GM21528 (cell line): Measurements from ENCODE around the gene ARRDC4.
"Not testable (repeated sequence)": the region's sequence is repeated elsewhere in the genome, so short reads cannot be mapped to it uniquely, and the experiment has no call there.

Source experiments
- ATAC-seq: cut with Tn5 transposase; IDR thresholded peaks from one replicate; pipeline ENCODE4 v1.9.1; 2021; ENCODE audit warnings: mild to moderate bottlenecking, moderate library complexity; ENCODE audit not compliant: unreplicated experiment, low FRiP score

ARRDC4 gene

GRCh38 chr15:97963779-97964178 is 3.3 kb downstream of the ARRDC4 start:
- no peak for ATAC-seq

DNA sequence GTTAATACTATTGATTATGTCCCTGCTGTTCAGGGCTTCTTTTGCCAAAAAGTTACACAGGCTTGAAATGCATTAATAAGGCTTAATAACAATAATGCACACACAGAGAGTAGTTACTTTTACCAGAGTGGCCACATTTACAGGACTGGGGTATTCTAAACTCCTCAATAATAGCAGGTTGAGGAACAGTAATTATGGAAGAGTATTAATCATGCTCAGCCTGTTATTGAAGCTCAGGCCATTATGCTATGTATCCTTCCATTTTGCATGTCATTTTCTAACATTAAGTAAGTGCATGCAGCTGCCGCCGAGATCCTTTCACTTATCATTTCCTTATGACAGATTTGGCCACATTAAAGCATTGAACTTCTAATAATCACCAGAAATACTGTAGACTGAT is 5.7 kb downstream of the ARRDC4 start:
- no peak for ATAC-seq

DNA sequence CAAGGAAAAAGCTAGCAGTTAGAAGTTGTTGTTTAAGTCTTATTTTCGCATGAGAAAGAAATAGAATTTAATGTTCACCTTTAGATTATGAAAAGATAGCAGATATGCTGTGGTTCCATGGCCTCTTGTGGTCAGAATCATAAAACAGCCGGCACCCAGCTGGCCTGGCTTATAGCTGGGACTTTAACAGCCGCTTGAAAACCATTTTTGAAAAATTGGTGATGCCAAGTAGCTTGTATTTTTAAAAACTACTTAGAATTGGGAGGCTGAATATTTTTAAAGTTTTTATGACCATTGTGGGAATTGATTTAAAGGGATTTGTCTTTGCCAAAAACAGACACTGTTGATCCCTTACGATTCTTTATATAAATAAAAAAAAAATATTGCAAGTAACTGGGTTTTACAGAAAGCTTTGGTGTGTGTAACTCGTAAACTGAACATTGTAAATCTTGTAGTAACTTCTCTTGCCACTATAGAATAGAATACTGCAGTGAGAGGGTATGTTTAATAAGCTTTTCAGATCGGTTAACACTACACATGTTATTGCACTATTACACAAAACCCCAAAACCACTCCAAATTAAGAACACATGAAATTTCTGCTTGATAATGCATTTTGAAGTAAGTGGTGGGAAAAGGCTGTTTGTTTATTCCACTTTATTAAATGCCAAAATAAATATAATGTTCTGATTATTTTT is 6.6 kb downstream of the ARRDC4 start:
- no peak for ATAC-seq

DNA sequence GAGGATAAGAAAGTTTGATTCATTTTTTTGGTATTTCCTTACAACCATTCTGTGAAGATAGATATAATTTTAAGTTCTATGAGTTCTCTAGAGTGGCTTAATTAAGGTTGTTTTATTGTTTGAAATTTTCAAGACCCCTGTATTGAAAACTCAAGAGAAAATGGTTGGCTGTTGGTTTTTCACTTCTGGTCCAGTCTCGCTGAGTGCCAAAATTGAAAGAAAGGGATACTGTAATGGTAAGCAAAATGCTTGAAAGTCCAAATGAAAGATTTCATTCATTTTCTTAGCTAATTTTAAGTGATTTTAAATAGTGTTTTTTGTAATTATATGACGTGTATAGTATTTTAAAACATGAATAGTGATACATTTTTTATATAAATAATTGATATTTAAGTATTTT is 7.4 kb downstream of the ARRDC4 start:
- no peak for ATAC-seq

DNA sequence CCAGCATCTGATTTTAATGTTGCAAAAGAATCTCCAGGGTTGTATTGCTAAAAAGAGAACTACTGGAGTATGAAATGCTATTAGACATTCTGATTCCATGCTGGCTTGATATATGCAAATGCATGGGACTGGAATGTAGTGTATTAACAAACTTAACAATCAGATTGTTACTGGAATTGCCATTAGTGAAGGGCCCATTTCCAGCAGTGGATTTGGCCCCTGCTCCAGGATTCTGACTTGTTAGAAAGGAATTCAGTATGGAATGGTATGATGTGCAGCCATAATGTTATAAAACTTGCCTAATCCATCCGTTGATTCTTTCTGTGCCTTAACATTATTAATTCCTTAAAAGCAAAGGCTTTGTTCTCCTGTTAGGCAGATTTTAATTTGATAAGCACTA is 7.9 kb downstream of the ARRDC4 start:
- ATAC-seq = no peak

DNA sequence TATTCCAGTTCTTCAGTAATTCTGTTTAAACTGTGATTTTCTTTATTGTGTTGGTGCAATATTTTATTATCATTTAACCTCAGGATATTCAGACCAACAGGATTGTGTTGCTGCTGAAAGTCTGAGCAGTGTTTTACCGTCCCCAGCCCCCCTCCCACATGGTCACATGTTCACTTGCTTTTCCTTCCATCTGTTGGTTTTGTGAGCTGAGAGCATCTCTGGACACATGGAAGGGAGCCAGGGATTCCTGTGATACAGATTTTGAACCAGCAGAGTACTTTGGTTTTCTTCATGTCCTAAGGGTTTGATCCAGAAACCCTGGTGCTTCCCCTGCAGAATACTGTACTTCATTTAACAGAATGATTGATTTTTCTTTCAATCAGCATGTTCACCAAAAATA is 11.9 kb downstream of the ARRDC4 start:
- ATAC-seq = no peak

GRCh38 chr15:97976129-97976528 is 15.6 kb downstream of the ARRDC4 start:
- no peak for ATAC-seq

GRCh38 chr15:97976766-97977503 is 16.4 kb downstream of the ARRDC4 start:
- ATAC-seq = no peak

DNA sequence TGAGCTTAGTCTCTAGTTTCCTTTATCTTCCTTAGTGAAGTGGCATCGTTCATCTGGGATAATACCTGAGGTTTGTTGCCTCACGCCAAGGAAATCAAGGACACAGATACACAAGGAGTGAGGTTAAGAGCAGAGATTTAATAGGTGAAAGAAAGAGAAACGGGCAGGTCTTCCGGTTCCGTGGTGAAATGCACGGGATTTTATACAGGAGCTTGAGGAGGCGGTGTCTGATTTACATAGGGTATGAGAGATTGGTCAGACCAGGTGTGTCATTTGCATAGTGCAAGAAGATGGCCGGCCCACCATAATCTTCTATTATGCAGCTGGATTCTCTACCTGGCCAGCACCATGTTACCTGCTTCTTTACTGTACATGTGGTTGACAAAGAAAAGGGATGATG is 17.2 kb downstream of the ARRDC4 start:
- ATAC-seq = no peak

DNA sequence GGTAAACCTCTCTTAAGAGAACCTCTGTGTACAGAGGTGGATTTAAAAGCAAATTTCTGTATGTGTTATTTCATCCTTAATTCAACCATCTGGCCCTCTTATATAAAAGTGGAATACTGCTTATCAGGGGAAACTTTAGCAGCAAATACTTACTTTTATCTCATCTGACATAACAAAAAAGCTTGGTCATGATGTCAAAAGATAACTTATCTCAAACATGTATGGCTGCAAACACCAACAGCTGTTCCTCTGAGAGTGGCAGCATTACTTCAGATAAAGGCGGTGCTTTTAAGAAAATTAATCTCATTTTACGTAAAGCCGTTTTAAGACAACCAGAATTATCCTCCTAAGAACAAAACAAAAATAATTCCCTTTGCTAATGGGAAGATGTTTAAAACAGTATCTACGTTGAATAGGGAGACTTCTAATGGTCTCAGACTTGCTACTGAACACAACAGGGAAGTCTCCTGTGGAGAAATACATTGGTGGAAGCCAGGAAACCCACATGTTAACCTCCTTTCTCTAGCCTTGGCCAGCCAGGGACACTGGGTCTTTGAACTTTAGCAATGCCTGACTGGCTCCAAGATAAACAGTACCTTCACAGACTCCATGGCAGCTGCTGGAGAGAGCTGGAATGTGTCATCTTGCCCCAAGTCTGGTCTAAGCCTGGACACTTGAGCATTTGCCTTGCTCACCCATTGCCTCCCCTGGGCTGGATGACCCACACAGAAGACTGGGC is 18.1 kb downstream of the ARRDC4 start:
- no peak for ATAC-seq

- no peak for ATAC-seq
Observed at GRCh38 chr15:97979140-97979520, 18.6 kb downstream of the ARRDC4 start.

- ATAC-seq = no peak
Observed at GRCh38 chr15:97981058-97981457, 20.6 kb downstream of the ARRDC4 start.

DNA sequence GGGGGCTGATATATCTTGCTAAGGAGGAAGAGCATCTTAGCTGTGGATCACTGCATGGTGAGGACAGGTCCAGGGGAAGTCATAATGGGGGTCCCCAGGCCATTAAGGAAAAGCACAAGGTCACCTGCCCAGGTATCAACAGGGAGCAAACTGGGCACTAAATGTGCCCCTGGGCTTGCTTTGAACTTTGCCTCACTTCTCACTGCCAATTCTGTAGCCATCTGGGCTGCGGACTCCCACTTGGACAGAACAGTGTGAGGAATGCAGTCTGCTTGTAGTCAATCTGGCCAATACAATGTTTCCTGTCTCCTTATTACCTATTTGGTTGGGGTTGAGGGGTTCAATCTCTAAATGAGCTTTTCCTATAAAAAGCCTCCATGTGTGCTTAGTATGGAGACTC is 21.3 kb downstream of the ARRDC4 start:
- ATAC-seq = no peak

- no peak for ATAC-seq
Observed at GRCh38 chr15:97984157-97984556, 23.7 kb downstream of the ARRDC4 start.

DNA sequence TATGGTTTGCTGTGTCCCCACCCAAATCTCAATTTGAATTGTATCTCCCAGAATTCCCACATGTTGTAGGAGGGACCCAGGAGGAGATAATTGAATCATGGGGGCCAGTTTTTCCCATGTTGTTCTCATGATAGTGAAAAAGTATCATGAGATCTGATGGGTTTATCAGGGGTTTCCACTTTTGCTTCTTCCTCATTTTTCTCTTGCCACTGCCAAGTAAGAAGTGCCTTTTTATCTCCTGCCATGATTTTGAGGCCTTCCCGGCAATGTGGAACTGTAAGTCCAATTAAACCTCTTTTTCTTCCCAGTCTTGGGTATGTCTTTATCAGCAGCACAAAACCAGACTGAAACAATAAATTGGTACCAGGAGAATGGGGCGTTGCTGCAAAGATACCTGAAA is 25.5 kb downstream of the ARRDC4 start:
- ATAC-seq = not testable (repeated sequence)

GRCh38 chr15:97986781-97987180 is 26.3 kb downstream of the ARRDC4 start:
- ATAC-seq = no peak

DNA sequence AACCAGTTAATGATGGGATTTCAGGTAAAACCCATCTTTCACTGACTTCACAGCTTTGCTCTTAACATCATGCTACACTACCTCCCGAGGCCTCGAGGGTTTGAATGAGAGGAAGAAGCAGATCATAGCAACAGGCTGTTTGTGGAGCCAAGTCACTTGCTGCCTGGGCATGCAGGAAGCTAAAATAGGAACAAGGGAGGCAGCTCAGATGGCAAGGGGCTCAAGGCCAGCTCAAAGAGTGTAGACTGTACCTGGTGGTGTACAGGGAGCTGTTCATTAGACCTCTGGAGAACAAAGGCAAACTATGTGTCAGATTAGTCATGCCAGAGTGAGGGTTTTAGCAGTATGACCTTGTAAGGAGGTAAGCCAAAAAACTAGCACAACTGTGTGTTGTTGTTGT is 28.8 kb downstream of the ARRDC4 start:
- no peak for ATAC-seq

- ATAC-seq = no peak
Observed at GRCh38 chr15:97991972-97992541, 31.6 kb downstream of the ARRDC4 start.

DNA sequence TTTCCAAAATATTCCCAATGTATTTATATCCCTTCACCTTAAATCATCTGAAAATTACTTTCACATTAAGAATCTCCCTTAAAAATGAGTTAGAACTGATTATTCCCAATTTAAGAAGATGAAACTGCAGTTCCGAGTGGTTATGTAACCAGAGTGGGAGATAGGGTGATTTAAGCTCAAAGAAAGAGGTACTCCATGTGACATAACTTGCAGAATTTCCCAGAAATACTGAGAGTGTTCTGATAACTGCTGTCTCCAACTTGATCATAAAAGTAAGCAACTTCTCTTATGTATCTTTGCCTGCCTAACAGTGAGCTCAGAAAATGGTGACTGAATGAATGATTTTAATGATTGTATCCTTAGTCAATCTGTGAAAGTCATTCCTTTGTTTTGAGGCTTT is 32.3 kb downstream of the ARRDC4 start:
- ATAC-seq = no peak

DNA sequence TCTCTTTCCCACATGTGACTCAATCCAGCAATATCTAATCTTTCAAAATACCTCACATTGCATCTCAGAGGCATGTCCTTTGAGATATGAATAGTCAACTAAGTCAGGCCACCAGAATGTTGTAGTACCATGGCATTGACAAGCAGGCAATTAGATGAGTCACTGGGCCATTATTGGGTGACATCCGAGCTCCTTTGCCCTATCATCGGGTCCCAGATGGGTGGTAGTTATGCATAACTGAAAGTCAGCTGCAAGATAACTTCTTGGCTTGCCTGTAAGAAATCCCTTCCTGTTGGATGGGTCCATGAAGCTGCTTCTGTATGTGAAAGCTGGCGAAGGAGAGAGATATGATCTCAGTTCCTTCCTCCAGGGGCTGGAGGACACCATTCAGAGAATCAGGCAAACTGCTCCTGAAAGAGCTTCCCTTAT is 32.8 kb downstream of the ARRDC4 start:
- ATAC-seq = no peak

- no peak for ATAC-seq
Observed at GRCh38 chr15:97994236-97994635, 33.7 kb downstream of the ARRDC4 start.
